ENCODE data around the gene MAGI2.
A peak's percentile ranks its signal among the peaks of the same experiment; 100 is the strongest.
"Not testable (repeated sequence)": the region's sequence is repeated elsewhere in the genome, so short reads cannot be mapped to it uniquely, and the experiment has no call there.

The MAGI2 gene

DNA sequence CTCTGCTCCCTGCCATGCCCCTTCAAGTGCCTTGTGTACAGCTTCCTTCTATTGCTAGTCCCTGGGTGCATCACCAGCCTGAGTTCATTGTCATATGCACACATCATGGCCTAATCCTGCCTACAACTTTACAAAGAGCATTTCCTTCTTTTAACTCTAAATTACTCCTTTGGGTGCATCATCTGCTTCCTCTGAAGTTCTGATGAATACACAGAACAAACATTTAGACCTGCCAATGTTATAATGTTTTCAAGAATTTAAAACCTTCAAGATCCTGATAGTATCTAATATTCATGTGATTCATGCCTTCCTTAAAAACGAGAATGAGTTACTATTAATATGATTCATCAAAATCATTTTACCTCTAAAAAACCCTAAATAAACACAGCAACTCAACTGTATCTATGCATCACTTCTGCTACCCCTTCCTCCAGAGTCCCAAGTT is 357.1 kb downstream of the MAGI2 start:
- Histone ChIP-seq H3K4me3 (no peak overlapping the region), H3K27ac (no peak overlapping the region)

DNA sequence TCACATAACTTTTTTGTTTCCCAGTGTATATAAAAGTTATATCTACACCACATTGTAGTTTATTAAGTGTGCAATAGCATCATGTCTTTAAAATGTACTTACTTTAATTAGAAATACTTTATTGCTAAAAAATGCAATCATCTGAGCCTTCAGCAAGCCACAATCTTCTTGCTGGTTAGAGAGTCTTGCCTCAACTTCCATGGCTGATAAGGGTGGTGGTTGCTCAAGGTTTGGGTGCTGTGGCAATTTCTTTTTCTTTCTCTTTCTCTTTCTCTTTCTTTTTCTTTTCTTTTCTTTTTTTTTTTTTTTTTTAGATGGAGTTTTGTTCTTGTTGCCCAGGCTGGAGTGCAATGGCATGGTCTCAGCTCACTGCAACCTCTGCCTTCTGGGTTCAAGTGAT is 360.0 kb downstream of the MAGI2 start:
- H3K4me3 ChIP-seq, result no peak overlapping the region
- no peak overlapping the region for H3K27ac ChIP-seq

DNA sequence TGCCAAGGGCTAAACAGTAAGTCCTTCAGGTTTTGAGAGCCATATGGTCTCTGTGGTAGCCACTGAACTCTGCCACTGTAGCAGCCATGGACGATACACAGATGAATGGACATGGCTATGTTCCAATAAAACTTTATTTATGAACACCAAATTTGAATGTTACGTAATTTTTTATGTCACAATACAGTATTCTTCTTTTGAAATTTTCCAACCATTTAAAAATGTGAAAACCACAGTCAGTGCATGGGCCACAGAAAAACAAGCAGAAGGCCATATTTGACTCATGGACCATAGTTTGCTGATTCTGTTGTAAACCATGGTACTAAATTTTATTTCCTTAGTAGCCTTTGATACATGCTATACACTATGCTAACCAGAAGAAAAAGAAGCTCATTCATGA is 361.8 kb downstream of the MAGI2 start:
- Histone ChIP-seq H3K27ac (no peak overlapping the region), H3K4me3 (no peak overlapping the region)

DNA sequence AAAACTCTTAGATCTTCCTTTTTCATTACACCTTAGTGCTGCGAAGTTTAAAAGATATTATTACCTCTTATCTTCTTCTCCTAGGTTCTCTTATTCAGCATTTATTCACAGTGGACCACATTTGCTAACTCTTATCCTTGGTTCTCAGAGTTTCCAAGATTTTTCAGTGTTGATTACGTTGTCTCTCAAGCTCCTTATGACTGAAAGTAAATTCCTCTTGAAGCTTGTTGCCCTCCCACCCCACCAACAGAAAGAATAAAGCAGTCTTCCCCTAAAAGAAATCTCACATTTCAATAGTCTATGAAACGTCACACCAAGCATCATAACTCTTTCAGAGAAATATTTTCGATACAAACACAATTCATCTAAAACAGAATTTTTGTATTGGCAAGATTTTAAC is 362.5 kb downstream of the MAGI2 start:
- H3K27ac ChIP-seq, result no peak overlapping the region
- no peak overlapping the region for H3K4me3 ChIP-seq

DNA sequence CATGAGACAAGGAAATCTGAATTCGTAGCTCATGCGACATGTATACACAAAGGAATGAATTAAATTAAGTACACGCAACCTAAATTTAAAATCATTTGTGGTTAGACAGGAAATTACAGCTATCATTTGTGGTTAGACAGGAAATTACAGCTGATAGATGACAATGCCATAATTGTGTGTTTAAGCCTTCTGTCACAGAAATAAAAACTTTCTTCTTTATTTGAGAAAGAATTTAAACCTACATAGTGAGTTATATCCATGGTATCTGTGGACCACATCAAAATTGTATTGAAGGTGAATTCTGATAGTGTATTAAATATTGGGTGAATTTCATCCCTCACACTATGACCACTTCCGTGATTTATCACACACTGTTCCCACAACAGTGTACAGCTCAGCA is 362.9 kb downstream of the MAGI2 start:
- Histone ChIP-seq H3K4me3 (no peak overlapping the region), H3K27ac (no peak overlapping the region)

DNA sequence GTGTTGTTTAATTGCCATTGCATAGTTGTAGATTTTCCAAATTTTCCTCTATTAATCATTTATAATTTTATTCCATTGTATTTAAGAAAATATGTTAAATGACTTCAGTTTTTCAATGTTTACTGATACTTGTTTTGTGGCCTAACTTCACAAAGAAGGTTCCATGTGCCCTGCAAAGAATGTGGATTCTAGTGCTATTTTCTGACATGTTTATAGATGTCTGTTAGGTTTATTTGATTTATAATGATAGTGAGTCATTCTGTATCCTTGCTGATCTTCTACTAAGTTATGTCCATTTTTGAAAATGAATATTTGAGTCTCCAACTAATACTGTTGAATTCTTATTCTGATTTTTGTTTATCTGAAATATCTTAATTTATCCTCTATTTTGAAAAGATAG is 369.0 kb downstream of the MAGI2 start:
- no peak overlapping the region for H3K4me3 ChIP-seq
- H3K27ac ChIP-seq, result no peak overlapping the region

DNA sequence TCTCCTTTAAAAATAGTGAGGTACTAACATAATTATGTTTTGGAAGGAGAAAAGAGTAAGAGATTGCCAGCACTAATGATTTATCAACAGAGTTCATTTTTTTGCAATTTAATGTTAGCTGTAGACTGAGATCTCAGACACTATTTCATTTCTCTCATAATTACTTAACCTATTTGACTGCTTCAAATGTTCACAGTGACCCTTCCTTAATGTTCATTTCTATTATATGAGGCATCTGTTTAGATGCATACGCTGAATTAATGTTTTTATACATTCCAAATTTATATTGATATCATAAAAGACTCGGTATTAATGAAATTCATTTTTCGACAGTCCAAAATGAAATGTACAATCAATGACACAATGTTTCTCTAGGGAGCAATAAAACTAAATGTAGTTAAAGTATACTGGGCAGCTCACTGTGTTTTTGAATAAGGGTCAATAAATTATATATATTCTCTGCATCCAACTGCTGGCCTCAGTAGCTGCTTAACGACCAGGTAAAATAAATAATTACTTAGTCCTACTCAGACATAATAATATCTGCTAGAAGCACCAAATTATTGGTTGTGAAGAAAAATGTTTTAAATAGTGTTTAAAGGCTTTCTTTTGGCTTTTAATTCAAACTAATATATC is 373.4 kb downstream of the MAGI2 start:
- H3K27ac ChIP-seq, result no peak overlapping the region
- H3K4me3 ChIP-seq, result no peak overlapping the region

DNA sequence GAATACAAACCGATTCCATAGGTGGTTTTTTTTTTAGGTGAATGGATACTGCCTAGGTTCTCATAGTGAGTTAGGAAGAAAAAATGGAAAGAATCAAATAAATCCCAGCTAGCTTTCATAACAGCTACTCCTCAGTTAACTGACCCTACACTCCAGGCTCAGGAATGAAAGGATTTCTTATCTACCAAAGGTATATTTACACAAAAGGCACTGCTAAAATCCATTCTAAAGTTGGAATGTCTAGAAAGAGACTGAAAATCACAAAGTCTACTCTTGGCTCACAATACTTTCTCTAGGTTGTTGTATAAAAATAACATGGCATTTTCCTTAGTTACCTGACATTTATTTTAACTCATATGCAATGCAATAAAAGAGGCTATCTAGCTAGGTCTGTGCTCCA is 375.2 kb downstream of the MAGI2 start:
- no peak overlapping the region for H3K4me3 ChIP-seq
- peak overlapping the region in 1 of 21 experiments; percentile 13 for H3K27ac ChIP-seq

DNA sequence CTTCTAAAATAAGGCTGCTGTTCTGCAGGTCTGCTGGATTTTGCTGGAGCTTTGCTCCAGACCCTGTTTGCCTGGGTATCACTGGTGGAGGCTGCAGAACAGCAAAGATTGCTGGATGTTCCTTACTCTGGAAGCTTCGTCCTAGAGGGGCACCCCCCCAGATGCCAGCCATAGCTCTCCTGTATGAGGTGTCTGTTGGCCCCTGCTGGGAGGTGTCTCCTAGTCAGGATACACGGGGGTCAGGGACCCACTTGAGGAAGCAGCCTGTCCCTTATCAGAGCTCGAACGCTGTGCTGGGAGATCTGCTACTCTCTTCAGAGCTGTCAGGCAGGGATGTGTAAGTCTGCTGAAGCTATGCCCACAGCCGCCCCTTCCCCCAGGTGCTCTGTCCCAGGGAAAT is 382.3 kb downstream of the MAGI2 start:
- H3K4me3 ChIP-seq, H3K27ac ChIP-seq: not testable (repeated sequence)

DNA sequence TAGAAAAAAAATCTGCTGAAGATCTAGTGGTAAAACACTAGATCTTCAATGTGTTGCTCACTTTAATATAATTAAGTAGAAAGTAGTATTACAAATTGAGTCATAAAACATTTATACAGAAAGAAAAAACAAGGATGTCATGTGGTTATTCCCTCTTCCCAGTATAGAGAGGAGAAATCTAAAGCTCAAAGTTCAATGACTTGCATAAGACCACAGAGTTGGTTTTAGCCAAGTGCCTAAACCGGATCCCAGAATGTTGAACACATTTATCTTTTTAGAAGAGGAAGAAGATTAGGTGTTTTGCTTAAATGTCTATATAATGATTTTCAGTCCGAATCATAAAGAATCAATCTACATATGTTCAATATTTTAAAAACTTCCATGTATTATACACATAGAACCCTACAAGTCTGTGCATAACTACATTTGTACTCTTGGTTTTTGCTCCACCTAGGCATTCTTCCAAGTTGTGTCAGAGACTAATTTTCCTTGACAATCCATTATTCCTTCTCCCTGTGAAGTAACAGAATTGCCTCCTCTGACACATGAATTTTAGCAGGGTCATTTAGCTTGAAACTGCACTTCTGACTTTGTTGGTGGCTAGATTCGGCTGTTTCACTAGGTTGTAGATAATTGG is 389.2 kb downstream of the MAGI2 start:
- H3K4me3 ChIP-seq, result no peak overlapping the region
- H3K27ac ChIP-seq, result no peak overlapping the region

DNA sequence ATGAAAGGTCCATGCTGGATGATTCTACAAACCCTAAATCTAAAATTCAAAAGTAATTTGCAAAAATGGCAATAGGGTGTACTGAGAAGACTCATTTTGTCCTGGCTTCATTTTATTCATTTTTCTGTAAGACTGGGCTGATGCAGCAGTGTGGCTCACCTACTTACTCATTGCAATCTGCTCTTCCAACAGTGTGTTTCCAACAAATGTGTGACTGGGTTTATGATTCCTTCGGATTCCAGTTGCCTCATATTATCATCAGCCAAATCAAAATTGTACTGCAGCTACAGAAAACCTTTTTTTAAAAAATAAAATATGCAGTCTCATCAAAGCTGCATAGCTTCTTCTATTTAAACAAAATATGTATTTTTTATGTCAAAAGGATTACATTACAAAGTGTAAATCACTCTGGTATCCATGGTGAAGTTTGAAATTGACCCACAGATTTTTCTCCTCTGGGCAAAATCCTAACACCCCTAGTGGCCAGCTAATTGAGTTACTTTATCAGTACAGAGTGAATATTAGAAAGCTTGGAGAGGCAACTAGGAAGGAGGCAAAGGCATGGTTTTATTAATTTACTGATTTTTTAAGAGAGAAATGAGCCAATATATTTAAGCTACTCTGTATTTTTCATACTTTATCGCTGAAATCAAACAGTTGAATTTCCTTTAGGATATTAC is 390.3 kb downstream of the MAGI2 start:
- Histone ChIP-seq H3K4me3 (no peak overlapping the region), H3K27ac (no peak overlapping the region)

DNA sequence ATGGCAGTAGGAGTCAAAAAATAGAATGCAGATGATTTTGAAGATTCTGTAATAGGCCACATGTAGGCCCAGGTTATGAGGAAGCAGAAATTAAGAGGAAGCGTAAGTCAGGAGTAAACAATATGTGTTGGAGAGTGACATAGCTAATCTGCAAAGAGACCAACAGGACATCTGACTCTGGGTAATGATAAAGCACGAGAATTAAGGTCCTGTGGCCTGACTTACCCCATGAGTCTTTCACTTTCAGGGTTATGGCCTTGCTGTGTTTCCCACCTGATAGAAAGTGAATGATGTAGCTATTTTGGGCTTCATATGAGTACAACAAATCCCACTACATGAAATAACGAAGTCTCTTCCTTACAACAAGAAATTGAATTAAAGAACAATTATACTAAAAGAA is 393.0 kb downstream of the MAGI2 start:
- H3K4me3 ChIP-seq, result no peak overlapping the region
- H3K27ac ChIP-seq, result no peak overlapping the region

DNA sequence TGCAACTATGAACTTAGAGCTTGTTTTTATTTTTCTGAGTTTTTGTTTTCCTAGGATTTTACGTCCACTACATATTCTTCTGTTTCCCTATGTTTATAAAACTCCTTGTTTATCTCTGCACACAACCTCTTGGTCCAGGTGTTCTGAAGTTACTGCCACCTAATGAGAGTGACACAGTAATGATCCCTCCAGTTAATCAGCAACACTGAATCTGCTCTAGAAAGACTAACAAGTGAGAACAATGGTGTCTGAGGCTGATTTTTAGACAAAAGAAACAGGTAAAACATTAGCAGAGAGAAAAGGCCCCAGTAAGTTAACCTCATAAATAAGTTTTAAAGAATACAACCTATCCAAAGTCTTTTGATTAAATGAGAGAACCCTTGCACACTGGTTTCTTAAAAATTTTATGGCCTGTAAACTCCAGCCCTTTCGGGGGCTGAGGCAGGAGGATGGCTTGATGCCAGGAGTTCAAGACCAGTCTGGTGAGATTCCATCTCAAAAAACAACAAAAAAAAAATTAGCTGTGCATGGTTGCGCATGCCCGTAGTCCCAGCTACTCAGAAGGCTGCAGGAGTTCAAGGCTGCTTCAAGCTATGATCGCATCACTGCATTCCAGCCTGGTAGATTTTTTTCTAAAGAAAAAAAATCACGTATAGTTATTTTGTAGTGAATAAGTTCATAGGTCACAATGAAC is 397.6 kb downstream of the MAGI2 start:
- H3K4me3 ChIP-seq, result no peak overlapping the region
- no peak overlapping the region for H3K27ac ChIP-seq

DNA sequence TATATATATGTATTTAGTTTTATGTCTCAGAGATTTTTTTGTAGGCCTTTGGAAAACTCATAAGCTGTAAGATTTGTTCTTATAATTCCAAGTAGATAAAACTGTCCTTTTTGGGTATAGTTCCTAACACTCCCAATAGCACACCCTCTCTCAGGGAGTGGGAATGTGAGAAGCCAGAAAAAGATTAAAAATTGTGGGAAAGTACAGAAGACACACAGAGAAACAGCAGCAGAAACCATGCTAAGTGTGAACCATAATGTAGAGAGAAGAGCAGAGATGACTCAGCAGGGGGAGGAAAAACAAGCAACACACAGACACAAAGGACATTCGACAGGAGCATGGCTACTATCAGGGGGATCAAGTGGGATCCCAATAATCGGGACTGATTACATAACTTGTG is 401.6 kb downstream of the MAGI2 start:
- H3K4me3 ChIP-seq, result no peak overlapping the region

DNA sequence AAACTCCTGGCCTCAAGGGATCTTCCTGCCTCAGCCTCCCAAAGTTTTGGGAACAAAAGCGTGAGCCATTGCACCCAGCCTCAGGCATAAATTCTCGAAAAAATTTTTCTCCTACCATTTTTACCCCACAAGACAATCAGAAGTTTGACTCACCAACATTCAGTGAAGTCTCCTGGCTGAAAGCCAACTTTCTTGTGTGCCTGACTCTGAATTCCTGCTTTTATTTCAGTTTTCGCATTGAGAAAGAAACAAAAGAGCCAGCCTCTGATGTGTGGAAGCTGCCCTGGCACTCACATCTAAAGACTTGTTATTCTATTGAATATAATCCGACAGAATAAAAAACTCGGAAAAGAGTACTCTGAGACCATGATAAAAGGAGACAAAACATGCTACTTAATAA is 402.9 kb downstream of the MAGI2 start:
- Histone ChIP-seq H3K27ac (no peak overlapping the region), H3K4me3 (no peak overlapping the region)

More for the DNA sequence above, 401.6 kb downstream of the MAGI2 start:
- no peak overlapping the region for H3K27ac ChIP-seq

DNA sequence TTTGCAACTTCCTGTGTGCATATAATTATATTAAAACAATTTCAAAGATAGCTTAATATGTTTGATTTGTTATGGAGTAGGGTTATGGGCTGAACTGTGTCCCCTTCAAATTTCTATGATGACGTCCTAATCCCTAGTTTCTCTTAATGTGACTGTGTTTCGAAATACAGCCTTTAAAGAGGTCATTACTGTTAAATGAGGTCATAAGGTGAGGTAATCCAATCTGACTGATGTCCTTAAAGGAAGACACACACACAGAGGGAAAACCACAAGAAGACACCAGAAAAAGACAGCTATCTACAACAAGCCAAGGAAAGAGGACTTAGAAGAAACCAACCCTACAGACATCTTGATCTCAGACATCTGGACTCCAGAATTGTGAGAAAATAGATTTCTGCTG is 407.4 kb downstream of the MAGI2 start:
- no peak overlapping the region for H3K4me3 ChIP-seq
- no peak overlapping the region for H3K27ac ChIP-seq

DNA sequence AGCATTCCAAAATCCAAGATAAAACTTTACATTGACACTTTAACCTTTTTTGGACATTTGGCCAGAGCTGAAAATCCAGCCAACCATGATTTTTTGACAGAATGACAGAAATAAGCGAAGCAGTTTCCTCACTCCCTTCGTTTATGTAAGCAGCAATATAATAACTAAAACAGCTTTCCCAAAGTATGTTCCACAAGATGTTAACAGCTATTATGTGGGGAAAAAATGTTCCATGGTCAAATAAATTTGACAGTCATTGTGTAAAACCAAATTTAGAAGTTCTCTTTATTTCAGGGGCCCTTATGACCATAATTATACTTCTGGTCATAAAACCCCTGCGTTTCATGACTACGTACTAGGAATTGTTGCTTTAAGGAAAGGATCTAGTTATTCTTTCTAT is 416.5 kb downstream of the MAGI2 start:
- H3K27ac ChIP-seq, result no peak overlapping the region

DNA sequence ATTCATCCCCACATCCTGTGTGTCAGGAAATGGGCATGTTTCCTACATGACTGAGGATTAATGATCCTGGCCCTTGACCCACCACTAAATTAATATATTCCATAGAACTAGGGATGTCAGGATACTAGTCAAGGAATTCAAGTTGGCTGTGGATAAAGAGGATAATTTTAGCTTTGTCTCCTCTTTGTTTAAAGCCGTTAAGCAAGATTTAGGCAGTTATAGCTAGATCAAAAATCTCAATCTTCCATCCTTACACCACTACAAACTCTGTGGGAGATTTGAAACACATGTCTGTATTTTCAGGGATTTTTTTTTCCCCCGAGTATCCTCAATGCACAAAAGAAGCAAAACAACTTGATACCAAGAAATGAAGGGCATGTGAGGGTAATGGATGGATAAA is 417.1 kb downstream of the MAGI2 start:
- H3K4me3 ChIP-seq, result no peak overlapping the region
- H3K27ac ChIP-seq, result no peak overlapping the region

More for the DNA sequence above, 416.5 kb downstream of the MAGI2 start:
- no peak overlapping the region for H3K4me3 ChIP-seq

DNA sequence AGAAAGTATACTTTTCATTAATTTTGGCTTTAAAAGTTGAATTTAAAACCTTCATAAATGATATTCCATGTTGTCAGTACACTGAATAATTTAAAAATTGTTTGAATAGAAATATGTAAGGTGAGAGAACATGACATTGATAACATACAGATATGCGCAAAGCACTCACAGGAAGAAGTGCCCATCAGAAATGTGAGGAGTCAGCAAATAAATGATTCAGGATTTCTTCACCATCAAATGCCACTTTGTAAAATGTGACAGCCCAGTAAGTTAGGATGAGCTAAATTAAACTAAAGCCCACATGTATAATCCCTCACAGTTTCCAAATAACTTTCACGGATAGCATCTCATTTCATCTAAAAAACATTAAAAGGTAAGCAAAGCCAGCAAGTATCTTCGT is 417.6 kb downstream of the MAGI2 start:
- Histone ChIP-seq H3K27ac (no peak overlapping the region), H3K4me3 (no peak overlapping the region)

DNA sequence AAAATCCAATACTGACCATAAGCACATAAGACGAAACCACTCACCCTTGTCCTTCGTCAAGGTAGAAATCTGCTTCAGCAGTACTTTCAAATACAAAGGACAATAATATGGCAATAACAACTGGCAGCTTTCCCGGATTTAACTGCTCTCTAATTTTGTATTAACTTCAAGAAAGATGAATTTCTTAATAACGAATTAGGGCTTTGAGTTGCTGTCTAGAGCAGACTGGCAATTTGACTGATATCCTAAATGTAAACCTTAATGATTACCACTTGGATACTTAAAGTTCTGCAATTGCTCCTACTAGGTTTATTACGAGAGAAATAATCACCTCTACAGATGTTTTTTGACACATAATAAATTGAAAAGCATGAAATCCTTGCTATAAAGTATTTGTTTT is 418.7 kb downstream of the MAGI2 start:
- no peak overlapping the region for H3K4me3 ChIP-seq
- no peak overlapping the region for H3K27ac ChIP-seq

DNA sequence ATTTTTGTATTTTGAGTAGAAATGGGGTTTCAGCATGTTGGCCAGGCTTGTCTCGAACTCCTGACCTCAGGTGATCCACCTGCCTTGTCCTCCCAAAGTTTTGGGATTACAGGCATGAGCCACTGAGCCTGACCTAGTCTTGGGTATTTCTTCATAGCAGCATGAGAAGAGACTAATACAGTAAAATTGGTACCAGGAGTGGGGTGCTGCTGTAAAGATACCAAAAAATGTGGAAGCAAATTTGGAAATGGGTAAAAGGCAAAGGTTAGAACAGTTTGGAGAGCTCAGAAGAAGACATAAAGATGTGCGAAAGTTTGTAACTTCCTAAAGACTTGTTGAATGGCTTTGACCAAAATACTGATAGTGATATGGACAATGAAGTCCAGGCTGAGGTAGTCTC is 433.8 kb downstream of the MAGI2 start:
- not testable (repeated sequence) for H3K4me3 ChIP-seq, H3K27ac ChIP-seq
